Adrenal gland (tissue), 5 donors: ENCODE data around the gene PSMB3.

Experiments
- CTCF ChIP-seq, 6 experiments: fragments of 450-650 bp in 4 of 6; fragments of 200-600 bp in 2 of 6; sonication (generic) in 1 of 6; IDR thresholded peaks; 1 replicate in 5 of 6; 2 replicates in 1 of 6; pipeline versions ENCODE4 v1.5.1 to v1.8.0; 2016 to 2021; ENCODE audit warnings: antibody characterized with exemption in 6 of 6, mild to moderate bottlenecking in 2 of 6, moderate library complexity in 1 of 6
- POLR2A ChIP-seq, 2 donors: fragments of 450-650 bp; IDR thresholded peaks; one replicate each; pipeline ENCODE4 v1.6.1; 2017; ENCODE audit warnings: antibody characterized with exemption in 2 of 2, mild to moderate bottlenecking in 2 of 2, moderate library complexity in 1 of 2
- donor health status: DM: no; HTN: no; CAD: no.

- TF ChIP-seq POLR2A (IDR thresholded peaks at IDR 0.05) = no peak
- TF ChIP-seq CTCF (IDR thresholded peaks at IDR 0.05) = no peak
These were observed 38.6 kb downstream of the PSMB3 start for GRCh38 chr17:38791162-38791561.
